H1 (cell line): ENCODE measurements around the gene PPCDC.

Source experiments
- RAD21 ChIP-seq, 2 experiments: IDR thresholded peaks in 1 of 2; conservative IDR thresholded peaks in 1 of 2; 2 replicates each; pipeline ENCODE4 v1.6.1; 2011; ENCODE audit warnings: low read depth in 2 of 2, low read length in 2 of 2, improper control_type of control experiment in 1 of 2, inconsistent platforms in 1 of 2, mild to moderate bottlenecking in 1 of 2, moderate library complexity in 1 of 2
- TF ChIP-seq, protein P1 (sequence below): IDR thresholded peaks from 2 replicates; pipeline ENCODE4 v1.6.1; 2012; ENCODE audit warnings: low read length, inconsistent platforms

DNA sequence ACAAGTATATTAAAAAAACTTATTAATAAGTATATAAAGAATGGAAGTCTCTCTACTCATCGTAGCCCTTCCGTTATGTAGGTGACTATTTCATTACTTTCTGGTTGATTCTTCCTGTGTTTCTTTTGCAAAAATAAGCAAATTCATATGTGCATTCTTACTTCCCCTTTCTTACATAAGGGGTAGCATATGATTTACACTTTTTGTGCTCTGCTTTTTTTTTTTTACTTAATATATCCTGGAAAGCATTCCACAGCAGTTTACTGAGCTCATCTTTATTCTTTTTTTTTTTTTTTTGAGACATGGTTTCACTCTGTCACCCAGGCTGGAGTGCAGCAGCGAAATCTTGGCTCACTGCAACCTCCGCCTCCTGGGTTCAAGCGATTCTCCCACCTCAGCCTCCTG, 15.2 kb upstream of the PPCDC start:
- TF ChIP-seq, protein P1, sequence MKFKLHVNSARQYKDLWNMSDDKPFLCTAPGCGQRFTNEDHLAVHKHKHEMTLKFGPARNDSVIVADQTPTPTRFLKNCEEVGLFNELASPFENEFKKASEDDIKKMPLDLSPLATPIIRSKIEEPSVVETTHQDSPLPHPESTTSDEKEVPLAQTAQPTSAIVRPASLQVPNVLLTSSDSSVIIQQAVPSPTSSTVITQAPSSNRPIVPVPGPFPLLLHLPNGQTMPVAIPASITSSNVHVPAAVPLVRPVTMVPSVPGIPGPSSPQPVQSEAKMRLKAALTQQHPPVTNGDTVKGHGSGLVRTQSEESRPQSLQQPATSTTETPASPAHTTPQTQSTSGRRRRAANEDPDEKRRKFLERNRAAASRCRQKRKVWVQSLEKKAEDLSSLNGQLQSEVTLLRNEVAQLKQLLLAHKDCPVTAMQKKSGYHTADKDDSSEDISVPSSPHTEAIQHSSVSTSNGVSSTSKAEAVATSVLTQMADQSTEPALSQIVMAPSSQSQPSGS, result no peak
- TF ChIP-seq RAD21 (IDR thresholded peaks at IDR 0.05 in 1 of 2, conservative IDR thresholded peaks at IDR 0.05 in 1 of 2; ENCODE audit: low read depth in 2 of 2, low read length in 2 of 2), result no peak
